GM21576 (cell line): ENCODE data around the gene RPL22.
"Not testable (repeated sequence)": the region's sequence is repeated elsewhere in the genome, so short reads cannot be mapped to it uniquely, and the experiment has no call there.

Source experiments
- ATAC-seq: cut with Tn5 transposase; IDR thresholded peaks from one replicate; pipeline ENCODE4 v1.9.1; 2021; ENCODE audit warnings: mild to moderate bottlenecking, moderate library complexity; ENCODE audit not compliant: unreplicated experiment

RPL22 gene

GRCh38 chr1:6234502-6235295 lies 35.3 kb upstream of the RPL22 start:
- no peak for ATAC-seq

GRCh38 chr1:6233376-6233775 lies 34.0 kb upstream of the RPL22 start:
- no peak for ATAC-seq

- ATAC-seq, result no peak
Measured at GRCh38 chr1:6225651-6226050, 26.3 kb upstream of the RPL22 start.

GRCh38 chr1:6224718-6225117 lies 25.3 kb upstream of the RPL22 start:
- ATAC-seq, result no peak

GRCh38 chr1:6223617-6224016 lies 24.2 kb upstream of the RPL22 start:
- no peak for ATAC-seq

GRCh38 chr1:6222636-6223035 lies 23.2 kb upstream of the RPL22 start:
- no peak for ATAC-seq

- ATAC-seq, result no peak
Measured at GRCh38 chr1:6221210-6221784, 21.9 kb upstream of the RPL22 start.

- no peak for ATAC-seq
Measured at GRCh38 chr1:6220236-6220635, 20.8 kb upstream of the RPL22 start.

GRCh38 chr1:6219641-6220040 lies 20.2 kb upstream of the RPL22 start:
- not testable (repeated sequence) for ATAC-seq

GRCh38 chr1:6218375-6219164 lies 19.2 kb upstream of the RPL22 start:
- ATAC-seq, result no peak

- ATAC-seq, result no peak
Measured at GRCh38 chr1:6212193-6212959, 13.0 kb upstream of the RPL22 start.

- ATAC-seq, result no peak
Measured at GRCh38 chr1:6211731-6212130, 12.3 kb upstream of the RPL22 start.

GRCh38 chr1:6210591-6211355 lies 11.4 kb upstream of the RPL22 start:
- no peak for ATAC-seq

GRCh38 chr1:6209661-6210580 lies 10.5 kb upstream of the RPL22 start:
- no peak for ATAC-seq

GRCh38 chr1:6208723-6209660 lies 9.6 kb upstream of the RPL22 start:
- ATAC-seq, result no peak

- no peak for ATAC-seq
Measured at GRCh38 chr1:6207921-6208320, 8.5 kb upstream of the RPL22 start.

- ATAC-seq, result no peak
Measured at GRCh38 chr1:6207075-6207885, 7.9 kb upstream of the RPL22 start.

GRCh38 chr1:6206520-6206855 lies 7.1 kb upstream of the RPL22 start:
- no peak for ATAC-seq
